ENCODE data around the gene ITIH4.

ITIH4 gene

GRCh38 chr3:52839892-52840545 is 9.5 kb upstream of the ITIH4 start:
- TF ChIP-seq CTCF (IDR thresholded peaks at IDR 0.05; ENCODE audit: extremely low read depth, missing control alignments) = no peak
- DNase-seq (ENCODE audit: low spot score) = no peak

- no peak for TF ChIP-seq CTCF (IDR thresholded peaks at IDR 0.05; ENCODE audit: extremely low read depth, missing control alignments)
These were observed 8.8 kb upstream of the ITIH4 start for GRCh38 chr3:52839268-52839575.

GRCh38 chr3:52838561-52839267 is 8.2 kb upstream of the ITIH4 start:
- no peak for DNase-seq (ENCODE audit: low spot score)

More at GRCh38 chr3:52839268-52839575, 8.8 kb upstream of the ITIH4 start:
- no peak for DNase-seq (ENCODE audit: low spot score)

GRCh38 chr3:52836986-52837385 is 6.5 kb upstream of the ITIH4 start:
- no peak for DNase-seq (ENCODE audit: low spot score)
- no peak for TF ChIP-seq CTCF (IDR thresholded peaks at IDR 0.05; ENCODE audit: extremely low read depth, missing control alignments)

More at GRCh38 chr3:52838561-52839267, 8.2 kb upstream of the ITIH4 start:
- TF ChIP-seq CTCF (IDR thresholded peaks at IDR 0.05; ENCODE audit: extremely low read depth, missing control alignments) = no peak

- TF ChIP-seq CTCF (IDR thresholded peaks at IDR 0.05; ENCODE audit: extremely low read depth, missing control alignments) = no peak
- DNase-seq (ENCODE audit: low spot score) = no peak
These were observed 6.0 kb upstream of the ITIH4 start for GRCh38 chr3:52836471-52836845.

- DNase-seq (ENCODE audit: low spot score) = no peak
- TF ChIP-seq CTCF (IDR thresholded peaks at IDR 0.05; ENCODE audit: extremely low read depth, missing control alignments) = no peak
These were observed 5.4 kb upstream of the ITIH4 start for GRCh38 chr3:52835766-52836470.

- no peak for TF ChIP-seq CTCF (IDR thresholded peaks at IDR 0.05; ENCODE audit: extremely low read depth, missing control alignments)
- no peak for DNase-seq (ENCODE audit: low spot score)
These were observed 4.5 kb upstream of the ITIH4 start, which contains the start of gene MUSTN1 for GRCh38 chr3:52834871-52835501. TSS of gene MUSTN1 (minus strand) at chr3:52835019. CDS start at chr3:52834948, 71 bp downstream.
